ENCODE measurements around the gene DERL2. TPM values are rescaled to one million over a fixed set of nuclear protein-coding genes. Genes with fewer than 3 reads are reported as not detected.

DERL2 gene
- 10 to 100 TPM; 10.9 to 20.8 TPM for total RNA-seq

- H3K27me3 ChIP-seq: no peaks in the 10 kb centered on the region
- H3K27ac ChIP-seq: peak within 1 kb of the TSS; percentile 99
- H3K36me3 ChIP-seq: peaks cover 49% of the 10 kb centered on the region
- peaks cover 0 to 30% of the 10 kb centered on the region in 2 donors for H3K4me1 ChIP-seq
- H3K9me3 ChIP-seq: no peaks in the 10 kb centered on the region
- DNase-seq (ENCODE audit: low spot score): no peak
- no peak for TF ChIP-seq CTCF (IDR thresholded peaks at IDR 0.05)
- peak within 1 kb of the TSS; percentile 89 to 93 for H3K4me3 ChIP-seq
Measured at GRCh38 chr17:5485270-5486205, at the start of gene DERL2. TSS of gene DERL2 (minus strand) at chr17:5486178. CDS start at chr17:5486161, 17 bp downstream.

GRCh38 chr17:5535436-5535835 is 49.5 kb upstream of the DERL2 start:
- Histone ChIP-seq H3K4me3 (no peak overlapping the region), H3K27ac (no peak overlapping the region), H3K9me3 (no peaks in the 10 kb centered on the region), H3K27me3 (no peaks in the 10 kb centered on the region), H3K36me3 (peaks cover 21% of the 10 kb centered on the region), H3K4me1 (no peaks in the 10 kb centered on the region)
- DNase-seq (ENCODE audit: low spot score): no peak
- TF ChIP-seq CTCF (IDR thresholded peaks at IDR 0.05): no peak

GRCh38 chr17:5533486-5534315 is 47.7 kb upstream of the DERL2 start:
- TF ChIP-seq CTCF (IDR thresholded peaks at IDR 0.05): no peak
- no peak for DNase-seq (ENCODE audit: low spot score)
- Histone ChIP-seq H3K9me3 (no peaks in the 10 kb centered on the region), H3K27me3 (no peaks in the 10 kb centered on the region), H3K4me3 (no peak overlapping the region), H3K27ac (no peak overlapping the region), H3K4me1 (no peaks in the 10 kb centered on the region), H3K36me3 (peaks cover 9% of the 10 kb centered on the region)

- DNase-seq (ENCODE audit: low spot score): no peak
- peaks cover 9% of the 10 kb centered on the region for H3K36me3 ChIP-seq
- TF ChIP-seq CTCF (IDR thresholded peaks at IDR 0.05): no peak
Measured at GRCh38 chr17:5532581-5532980, 46.6 kb upstream of the DERL2 start.

GRCh38 chr17:5531085-5531418 is 45.1 kb upstream of the DERL2 start:
- TF ChIP-seq CTCF (IDR thresholded peaks at IDR 0.05): no peak
- DNase-seq (ENCODE audit: low spot score): no peak
- Histone ChIP-seq H3K4me3 (no peak overlapping the region), H3K9me3 (no peaks in the 10 kb centered on the region), H3K4me1 (peaks cover 0 to 13% of the 10 kb centered on the region in 2 donors), H3K27me3 (no peaks in the 10 kb centered on the region), H3K36me3 (peaks cover 14% of the 10 kb centered on the region), H3K27ac (no peak overlapping the region)

More at GRCh38 chr17:5532581-5532980, 46.6 kb upstream of the DERL2 start:
- no peak overlapping the region for H3K4me3 ChIP-seq
- peaks cover 0 to 1% of the 10 kb centered on the region in 2 donors for H3K4me1 ChIP-seq
- H3K27me3 ChIP-seq: no peaks in the 10 kb centered on the region
- no peaks in the 10 kb centered on the region for H3K9me3 ChIP-seq
- H3K27ac ChIP-seq: no peak overlapping the region
